Skeletal muscle cell (primary cell): Measurements from ENCODE around the gene MT1G.
"Not testable (repeated sequence)": the region's sequence is repeated elsewhere in the genome, so short reads cannot be mapped to it uniquely, and the experiment has no call there.

Experiments used
- DNase-seq: peaks from one replicate; pipeline ENCODE4 v3.0.0-alpha.2; 2010; ENCODE audit warnings: low read depth
- H3K4me3 ChIP-seq: 2 replicates; pipeline ENCODE4 v1.5.1; 2011; ENCODE audit warnings: low read depth, mild to moderate bottlenecking, control low read depth, low read length, moderate library complexity

MT1G gene

GRCh38 chr16:56667581-56668571 lies at the start of gene MT1G:
Gene MT1G, minus strand, starts transcription at chr16:56668065. Its CDS starts 72 bp downstream, at chr16:56667993.
- DNase-seq = no peak
- H3K4me3 ChIP-seq = no peak within 1 kb of the TSS

DNA sequence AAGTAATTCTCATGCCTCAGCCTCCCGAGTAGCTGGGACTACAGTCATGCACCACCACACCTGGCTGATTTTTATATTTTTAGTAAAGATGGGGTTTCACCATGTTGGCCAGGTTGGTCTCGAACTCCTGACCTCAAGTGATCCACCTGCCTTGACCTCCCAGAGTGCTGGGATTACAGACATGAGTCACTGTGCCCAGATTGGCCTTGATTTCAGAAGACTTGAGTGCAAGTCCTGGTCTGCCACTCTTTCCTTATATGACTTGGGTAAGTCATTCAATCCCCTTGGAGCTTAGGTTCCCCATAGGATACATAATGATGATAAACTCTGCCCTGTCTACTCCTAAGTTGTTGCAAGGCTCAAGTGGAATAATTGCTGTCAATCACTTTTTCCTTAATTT lies 49.7 kb upstream of the MT1G start:
- DNase-seq = not testable (repeated sequence)

DNA sequence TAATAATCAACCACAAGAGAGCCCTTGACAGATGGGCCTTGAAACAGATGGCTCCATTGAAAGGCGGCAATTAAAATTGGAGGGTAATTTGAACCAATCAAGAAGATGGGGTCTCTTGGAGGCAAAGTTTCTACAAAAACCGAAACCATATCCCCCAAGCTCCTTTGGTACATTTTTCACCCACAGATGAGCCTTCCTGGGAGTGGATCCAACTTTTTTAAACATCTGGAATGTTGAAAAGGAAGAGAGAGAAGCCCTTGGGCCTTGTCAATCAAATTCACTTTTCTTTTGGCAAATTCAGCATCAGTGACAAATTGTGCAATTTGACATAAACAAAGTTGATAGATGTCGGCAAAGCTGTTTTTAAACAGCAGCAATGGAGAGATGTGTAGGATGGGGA lies 48.9 kb upstream of the MT1G start:
- no peak overlapping the region for H3K4me3 ChIP-seq
- DNase-seq = no peak

More for the DNA sequence above, 49.7 kb upstream of the MT1G start:
- not testable (repeated sequence) for H3K4me3 ChIP-seq

DNA sequence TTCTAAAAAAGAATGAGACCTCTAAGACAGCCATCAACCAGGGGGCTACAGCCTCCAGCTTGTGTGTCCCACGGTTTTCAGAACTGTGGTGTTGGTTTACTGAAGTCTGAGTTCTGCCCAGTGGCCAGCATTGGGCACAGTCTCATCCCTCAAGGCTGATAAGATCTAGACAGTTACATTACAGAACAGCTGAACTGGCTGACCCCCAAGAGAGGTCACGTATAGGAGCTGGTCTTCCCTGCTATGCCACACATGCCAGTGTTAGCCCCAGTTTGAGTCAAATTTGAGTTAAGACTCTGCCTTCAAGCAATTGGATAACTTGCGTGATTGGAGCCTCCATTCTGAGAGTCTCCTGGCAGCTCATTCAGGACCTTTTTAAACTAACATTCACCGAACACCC lies 47.3 kb upstream of the MT1G start:
- no peak overlapping the region for H3K4me3 ChIP-seq
- no peak for DNase-seq

GRCh38 chr16:56713794-56714193 lies 45.9 kb upstream of the MT1G start:
- no peak for DNase-seq
- no peak overlapping the region for H3K4me3 ChIP-seq

DNA sequence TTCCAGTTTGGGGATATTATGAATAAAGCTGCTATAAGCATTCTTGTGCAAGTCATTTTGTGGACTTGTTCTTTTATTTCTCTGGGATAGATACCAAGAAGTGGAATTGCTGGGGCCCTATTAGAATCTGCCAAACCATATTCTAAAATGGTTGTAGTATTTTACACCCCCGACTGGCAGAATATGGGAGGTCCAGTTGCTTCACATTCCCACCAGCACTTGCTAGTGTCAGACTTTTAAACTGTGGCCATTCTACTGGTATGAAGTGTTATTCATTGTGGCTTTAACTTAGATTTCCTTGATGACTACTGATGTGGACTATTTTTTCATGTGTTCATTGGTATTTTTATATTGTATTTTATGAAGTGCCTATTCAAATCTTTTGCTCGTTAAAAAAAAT lies 44.0 kb upstream of the MT1G start:
- DNase-seq = no peak

DNA sequence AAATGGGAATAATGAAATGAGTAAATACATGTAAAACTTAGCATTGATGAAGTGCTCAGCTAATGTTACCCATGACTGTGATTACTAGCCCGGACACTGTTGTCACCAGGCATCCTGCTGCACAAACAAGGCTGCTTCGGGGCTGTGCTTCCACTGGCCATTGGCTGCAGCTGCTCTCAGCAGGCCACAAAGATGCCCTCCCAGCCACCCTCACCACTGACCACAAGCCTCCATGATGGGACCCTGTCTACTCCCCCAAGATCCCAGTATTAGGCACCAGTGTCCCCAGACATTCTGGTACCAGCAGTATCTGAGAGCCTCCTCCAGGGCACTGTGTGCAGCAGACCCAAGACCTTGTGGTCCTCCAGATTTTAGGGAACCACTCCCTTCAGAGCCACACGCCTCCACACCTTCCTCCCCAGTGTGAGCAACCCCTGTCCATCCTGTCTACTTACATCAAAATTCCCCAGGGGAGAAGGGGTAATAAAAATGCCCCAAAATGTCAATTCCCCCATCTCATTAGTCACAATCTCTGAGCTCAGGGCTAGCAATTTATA lies 42.4 kb upstream of the MT1G start:
- no peak for DNase-seq

More for the DNA sequence above, 44.0 kb upstream of the MT1G start:
- H3K4me3 ChIP-seq = no peak overlapping the region

DNA sequence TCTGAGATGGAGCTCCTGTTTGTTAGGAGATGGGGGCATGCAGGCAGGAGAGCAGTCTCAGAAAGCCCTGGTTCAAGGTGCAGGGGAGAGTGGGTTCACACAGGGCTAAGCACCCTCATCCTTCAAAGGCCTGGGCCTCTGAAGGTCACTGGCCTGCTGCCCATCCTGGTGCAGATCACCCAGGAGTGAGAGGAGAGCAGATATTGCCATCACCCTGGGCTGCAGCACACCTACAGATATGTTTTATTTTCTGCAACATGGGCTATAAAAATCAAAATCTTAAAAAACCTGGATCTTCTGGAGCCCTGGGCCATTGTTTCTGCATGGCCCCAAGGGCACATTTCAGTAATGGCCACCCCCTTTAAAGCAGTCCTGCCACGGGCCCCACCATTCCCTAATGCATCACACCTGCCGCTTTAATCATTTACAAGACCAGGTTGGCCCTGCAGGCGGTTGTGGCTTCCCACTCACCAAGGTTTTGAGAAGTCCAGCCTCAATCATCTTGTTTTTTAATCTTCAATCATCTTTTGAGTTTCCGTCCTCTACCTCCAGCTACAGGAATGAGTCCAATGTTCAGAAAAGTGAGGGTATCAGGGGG lies 41.7 kb upstream of the MT1G start:
- no peak for DNase-seq
- no peak overlapping the region for H3K4me3 ChIP-seq

More for the DNA sequence above, 42.4 kb upstream of the MT1G start:
- H3K4me3 ChIP-seq = no peak overlapping the region

DNA sequence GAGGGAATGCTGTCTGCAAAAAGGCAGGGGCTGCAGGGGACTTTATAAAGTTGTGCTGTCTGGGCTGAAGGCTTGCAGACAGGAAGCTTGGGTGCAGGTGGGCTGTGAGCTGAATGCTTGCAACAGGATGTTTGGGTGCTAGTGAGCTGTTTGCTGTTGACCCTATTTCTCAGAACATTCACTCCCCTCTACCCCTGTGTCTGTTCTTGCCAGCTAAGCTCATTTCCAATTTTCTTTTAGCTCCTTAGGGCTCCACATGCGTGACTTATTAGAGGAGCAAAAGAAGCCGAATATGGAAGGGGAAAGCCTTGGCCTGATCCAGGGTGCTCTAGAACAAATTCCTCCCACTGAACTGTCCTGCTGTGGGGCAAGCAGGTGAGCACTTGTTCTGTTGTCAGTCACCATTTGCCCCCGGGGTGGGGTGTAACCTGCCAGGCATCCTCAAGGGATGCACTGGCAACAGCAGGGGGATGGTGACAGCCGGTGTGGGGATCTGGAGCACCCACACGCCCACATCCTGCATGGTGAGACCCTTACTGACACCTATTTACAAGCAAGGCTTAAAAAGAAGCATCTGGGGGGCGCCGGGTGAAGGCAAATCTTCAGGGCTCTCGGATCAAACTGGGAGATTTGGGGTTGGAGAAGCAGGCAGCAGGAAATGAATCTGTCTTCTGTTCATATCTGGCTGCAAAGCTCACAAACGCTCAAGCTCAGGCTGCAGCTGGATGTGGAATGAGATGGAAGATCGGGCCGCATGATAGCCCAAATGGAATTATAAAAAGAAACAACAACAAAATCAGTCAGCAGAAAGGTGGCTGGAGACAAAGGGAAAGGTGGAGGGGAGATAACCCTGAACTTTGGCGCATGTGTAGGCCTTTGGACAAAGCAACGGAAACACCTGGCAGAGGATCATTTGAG lies 40.9 kb upstream of the MT1G start:
- H3K4me3 ChIP-seq = no peak overlapping the region
- DNase-seq = no peak

GRCh38 chr16:56702836-56703235 lies 35.0 kb upstream of the MT1G start:
- no peak for DNase-seq
- H3K4me3 ChIP-seq = no peak overlapping the region

GRCh38 chr16:56701534-56701933 lies 33.7 kb upstream of the MT1G start:
- DNase-seq = no peak
- H3K4me3 ChIP-seq = no peak overlapping the region

DNA sequence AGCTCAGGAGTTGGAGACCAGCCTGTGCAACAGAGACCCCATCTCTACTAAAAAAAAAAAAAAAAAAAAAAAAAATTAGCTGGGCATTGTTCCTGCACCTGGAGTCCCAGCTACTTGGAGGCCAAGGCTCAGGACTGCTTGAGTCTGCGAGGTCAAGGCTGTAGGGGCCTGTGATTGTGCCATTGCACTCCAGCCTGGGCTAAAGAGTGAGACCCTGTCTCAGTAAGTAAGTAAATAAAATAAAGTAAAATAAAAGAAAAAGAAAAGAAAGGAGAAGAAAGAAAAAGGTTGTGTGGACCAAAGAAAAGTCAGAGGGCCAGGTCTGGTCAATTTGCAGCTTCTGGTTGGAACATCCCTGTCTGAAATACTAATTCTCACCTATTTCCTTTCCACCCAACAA lies 32.8 kb upstream of the MT1G start:
- DNase-seq = no peak

DNA sequence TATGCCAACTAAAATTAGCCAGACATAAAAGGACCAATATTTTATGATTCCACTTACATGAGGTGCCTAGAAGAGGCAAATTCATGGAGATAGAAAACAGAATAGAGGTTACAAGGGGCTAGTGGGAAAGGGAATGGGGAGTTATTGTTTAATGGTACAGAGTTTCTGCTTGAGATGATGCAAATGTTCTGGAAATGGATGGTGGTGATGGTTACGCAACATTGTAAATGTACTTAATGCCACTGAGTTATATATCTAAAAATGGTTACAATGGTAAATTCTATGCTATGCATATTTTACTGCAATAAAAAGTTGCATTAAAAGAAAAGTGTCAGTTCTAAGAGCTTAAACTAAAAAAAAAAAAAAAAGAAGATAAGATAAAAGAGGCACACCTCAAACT lies 32.3 kb upstream of the MT1G start:
- H3K4me3 ChIP-seq = no peak overlapping the region
- DNase-seq = peak; percentile 36

More for the DNA sequence above, 32.8 kb upstream of the MT1G start:
- no peak overlapping the region for H3K4me3 ChIP-seq

DNA sequence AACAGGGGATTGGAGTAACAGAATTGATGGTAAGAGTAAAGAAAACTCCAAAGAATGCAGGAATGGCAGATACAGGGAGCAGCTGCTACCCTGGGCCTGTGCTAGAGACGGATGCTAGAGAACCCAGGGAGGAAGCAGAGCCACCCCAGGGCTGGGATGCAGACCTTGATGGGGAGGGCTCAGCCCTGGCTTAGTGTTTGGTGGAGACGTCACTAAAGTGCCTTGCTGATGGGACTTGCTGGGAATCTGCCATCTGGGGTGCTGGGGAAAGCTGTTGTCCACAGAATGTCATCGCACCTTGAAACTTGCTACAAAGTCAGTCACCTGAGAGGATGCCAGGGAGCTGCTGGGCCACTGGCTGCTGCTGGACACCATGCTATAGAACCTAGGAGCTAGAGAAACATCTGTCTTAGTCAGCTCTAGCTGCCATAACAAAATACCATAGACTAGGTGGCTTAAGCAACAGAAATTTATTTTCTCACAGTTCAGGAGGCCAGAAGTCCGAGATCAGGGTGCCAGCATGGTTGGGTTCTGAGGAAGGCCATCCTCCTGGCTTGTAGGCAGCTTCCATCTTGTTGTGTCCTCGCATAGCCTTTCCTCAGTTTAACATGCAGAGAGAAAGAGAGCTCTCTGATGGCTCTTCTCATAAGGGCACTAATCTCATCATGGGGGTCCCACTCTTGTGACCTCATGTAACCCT lies 29.7 kb upstream of the MT1G start:
- DNase-seq = no peak
- H3K4me3 ChIP-seq = no peak overlapping the region

- DNase-seq = no peak
- no peak overlapping the region for H3K4me3 ChIP-seq
Measured at GRCh38 chr16:56695246-56695645, 27.4 kb upstream of the MT1G start.

- H3K4me3 ChIP-seq = no peak overlapping the region
- DNase-seq = no peak
Measured at GRCh38 chr16:56691885-56692284, 24.0 kb upstream of the MT1G start.

DNA sequence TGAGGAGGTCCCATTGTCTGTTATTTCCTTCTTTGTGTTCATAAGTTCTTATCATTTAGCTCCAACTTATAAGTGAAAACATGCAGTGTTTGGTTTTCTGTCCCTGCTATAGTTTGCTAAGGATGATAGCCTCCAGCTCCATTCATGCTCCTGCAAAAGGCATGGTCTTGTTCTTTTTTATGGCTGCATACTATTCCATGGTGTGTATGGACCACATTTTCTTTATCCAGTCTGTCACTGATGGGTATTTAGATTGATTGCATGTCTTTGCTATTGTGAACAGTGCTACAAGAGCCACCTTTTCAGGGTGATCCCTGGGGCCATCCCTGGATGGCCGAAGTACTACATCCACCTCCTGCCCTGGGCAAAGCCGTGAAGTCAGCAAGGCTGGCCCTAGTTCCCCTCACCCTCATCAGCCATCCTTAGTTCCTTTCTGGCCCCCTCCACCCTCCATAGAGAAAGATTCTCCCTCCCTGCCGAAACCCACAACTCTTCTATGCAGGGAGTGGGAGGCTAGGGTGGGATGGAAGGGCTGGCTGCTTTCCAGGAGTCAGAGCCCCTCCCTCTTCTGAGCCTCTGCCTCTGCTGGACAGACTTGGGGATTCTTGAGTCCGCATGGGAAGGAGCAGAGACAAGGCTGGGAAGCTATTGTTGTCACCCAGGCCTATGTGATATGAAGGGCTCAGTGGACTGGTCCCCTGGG lies 22.7 kb upstream of the MT1G start:
- no peak for DNase-seq
- H3K4me3 ChIP-seq = no peak overlapping the region

- no peak for DNase-seq
- H3K4me3 ChIP-seq = no peak overlapping the region
Measured at GRCh38 chr16:56689171-56689570, 21.3 kb upstream of the MT1G start.
